ENCODE data around the gene HEATR5A.

GRCh38 chr14:31421200-31421599 is 850 bp upstream of the HEATR5A start:
- TF ChIP-seq POLR2A (IDR thresholded peaks at IDR 0.05; ENCODE audit: low read depth, low read length) (no peak), POLR2AphosphoS5 (IDR thresholded peaks at IDR 0.05; ENCODE audit: low read depth, low read length) (no peak), TAF1 (IDR thresholded peaks at IDR 0.05; ENCODE audit: borderline replicate concordance, low read depth, low read length) (no peak)
